HEK293 (cell line): ENCODE results near the gene EIF4G3.

Source experiments
- CTCF ChIA-PET: fragments of 350-600 bp; formaldehyde crosslinking; extraction: SDS; loops from one replicate; lab custom pipeline; 2021; ENCODE audit warnings: antibody characterized with exemption; lab: Yijun Ruan, JAX
- POLR2A ChIA-PET: fragments of 300-600 bp; formaldehyde crosslinking; extraction: SDS; loops from one replicate; lab custom pipeline; 2020; ENCODE audit warnings: antibody characterized with exemption, inconsistent platforms; lab: Yijun Ruan, JAX
- H3K27ac ChIP-seq: fragments of 200-500 bp; sonication (Bioruptor generic); 2 replicates; pipeline ENCODE4 v1.5.1; 2014; ENCODE audit warnings: low read depth, low read length, control low read depth, inconsistent platforms; ENCODE audit errors: extremely low read depth
- H3K36me3 ChIP-seq, 2 experiments: fragments of 200-500 bp in 1 of 2; sonication (Bioruptor generic) in 1 of 2; 1 replicate in 1 of 2; 2 replicates in 1 of 2; pipeline ENCODE4 v1.5.1; 2014 to 2017; ENCODE audit warnings: inconsistent platforms in 2 of 2, low read length in 2 of 2; ENCODE audit not compliant: control insufficient read depth in 2 of 2, insufficient read depth in 1 of 2
- H3K4me1 ChIP-seq: fragments of 200-500 bp; sonication (Bioruptor generic); 2 replicates; pipeline ENCODE4 v1.5.1; 2014; ENCODE audit warnings: mild to moderate bottlenecking, low read length, inconsistent platforms; ENCODE audit not compliant: control insufficient read depth, insufficient read depth
- H3K4me3 ChIP-seq: 2 replicates; pipeline ENCODE4 v1.5.1; 2011; ENCODE audit warnings: low read depth, mild to moderate bottlenecking, control low read depth, low read length, moderate library complexity
- H3K9me3 ChIP-seq: fragments of 200-500 bp; sonication (Bioruptor generic); 2 replicates; pipeline ENCODE4 v1.5.1; 2014; ENCODE audit warnings: low read depth, low read length, inconsistent platforms; ENCODE audit not compliant: control insufficient read depth, insufficient read depth
- HOXC10 ChIP-seq: sonication (generic); formaldehyde crosslinking; IDR thresholded peaks from 2 replicates; pipeline ENCODE4 v1.8.1; 2023; ENCODE audit warnings: mild to moderate bottlenecking, missing genetic modification reagents
- REST ChIP-seq: fragments of 450-650 bp; formaldehyde crosslinking; IDR thresholded peaks from 2 replicates; pipeline ENCODE4 v1.5.1; 2016; ENCODE audit warnings: missing biosample characterization, missing genetic modification characterization
- WT1 ChIP-seq: fragments of 450-650 bp; formaldehyde crosslinking; IDR thresholded peaks from 2 replicates; pipeline ENCODE4 v1.5.1; 2016; ENCODE audit warnings: missing biosample characterization, missing genetic modification characterization
- ZBTB20 ChIP-seq: fragments of 450-650 bp; formaldehyde crosslinking; IDR thresholded peaks from 2 replicates; pipeline ENCODE4 v1.5.1; 2016; ENCODE audit warnings: missing biosample characterization, missing genetic modification characterization
- ZBTB7A ChIP-seq: fragments of 450-650 bp; formaldehyde crosslinking; IDR thresholded peaks from 2 replicates; pipeline ENCODE4 v1.5.1; 2016; ENCODE audit warnings: low read depth, missing biosample characterization, missing genetic modification characterization
- ZFP37 ChIP-seq: fragments of 450-650 bp; formaldehyde crosslinking; IDR thresholded peaks from 2 replicates; pipeline ENCODE4 v1.5.1; 2016; ENCODE audit warnings: missing biosample characterization, missing genetic modification characterization
- ZFP69B ChIP-seq: fragments of 450-650 bp; formaldehyde crosslinking; IDR thresholded peaks from 2 replicates; pipeline ENCODE4 v1.5.1; 2016; ENCODE audit warnings: missing biosample characterization, missing genetic modification characterization
- ZNF157 ChIP-seq: fragments of 450-650 bp; formaldehyde crosslinking; IDR thresholded peaks from 2 replicates; pipeline ENCODE4 v1.5.1; 2016; ENCODE audit warnings: missing biosample characterization, missing genetic modification characterization
- ZNF169 ChIP-seq: fragments of 450-650 bp; formaldehyde crosslinking; IDR thresholded peaks from 2 replicates; pipeline ENCODE4 v1.5.1; 2016; ENCODE audit warnings: missing biosample characterization, missing genetic modification characterization
- ZNF214 ChIP-seq: fragments of 450-650 bp; formaldehyde crosslinking; IDR thresholded peaks from 2 replicates; pipeline ENCODE4 v1.5.1; 2017; ENCODE audit warnings: missing biosample characterization, mild to moderate bottlenecking, missing genetic modification characterization, borderline replicate concordance
- ZNF221 ChIP-seq: fragments of 450-650 bp; formaldehyde crosslinking; IDR thresholded peaks from 2 replicates; pipeline ENCODE4 v1.5.1; 2017; ENCODE audit warnings: missing biosample characterization, missing genetic modification characterization, borderline replicate concordance
- ZNF280D ChIP-seq: fragments of 450-650 bp; formaldehyde crosslinking; IDR thresholded peaks from 2 replicates; pipeline ENCODE4 v1.5.1; 2016; ENCODE audit warnings: missing biosample characterization, missing genetic modification characterization
- ZNF335 ChIP-seq: fragments of 450-650 bp; formaldehyde crosslinking; conservative IDR thresholded peaks from 2 replicates; pipeline ENCODE4 v1.5.1; 2016; ENCODE audit warnings: missing biosample characterization, missing genetic modification characterization
- ZNF423 ChIP-seq: fragments of 450-650 bp; formaldehyde crosslinking; IDR thresholded peaks from 2 replicates; pipeline ENCODE4 v1.5.1; 2016; ENCODE audit warnings: missing biosample characterization, missing genetic modification characterization
- ZNF488 ChIP-seq: fragments of 450-650 bp; formaldehyde crosslinking; IDR thresholded peaks from 2 replicates; pipeline ENCODE4 v1.5.1; 2016; ENCODE audit warnings: missing biosample characterization, missing genetic modification characterization
- ZNF76 ChIP-seq: fragments of 450-650 bp; formaldehyde crosslinking; IDR thresholded peaks from 2 replicates; pipeline ENCODE4; 2016; ENCODE audit warnings: low read depth, missing biosample characterization, missing genetic modification characterization, borderline replicate concordance
- ZNF776 ChIP-seq: fragments of 450-650 bp; formaldehyde crosslinking; IDR thresholded peaks from 2 replicates; pipeline ENCODE4 v1.5.0; 2017; ENCODE audit warnings: missing biosample characterization, missing genetic modification characterization, borderline replicate concordance
- ZNF785 ChIP-seq: fragments of 450-650 bp; formaldehyde crosslinking; IDR thresholded peaks from 2 replicates; pipeline ENCODE4 v1.5.1; 2016; ENCODE audit warnings: missing biosample characterization, missing genetic modification characterization
- ZNF791 ChIP-seq: fragments of 450-650 bp; formaldehyde crosslinking; IDR thresholded peaks from 2 replicates; pipeline ENCODE4 v1.5.1; 2016; ENCODE audit warnings: missing biosample characterization, missing genetic modification characterization
- ZNF830 ChIP-seq: fragments of 450-650 bp; IDR thresholded peaks from 2 replicates; pipeline ENCODE4 v1.5.0; 2018; ENCODE audit warnings: missing biosample characterization, missing genetic modification characterization, low read depth, mild to moderate bottlenecking, moderate library complexity
- ZSCAN23 ChIP-seq: fragments of 450-650 bp; formaldehyde crosslinking; IDR thresholded peaks from 2 replicates; pipeline ENCODE4 v1.5.1; 2016; ENCODE audit warnings: missing biosample characterization, missing genetic modification characterization

Gene EIF4G3

GRCh38 chr1:21110163-21110562 is 66.5 kb downstream of the EIF4G3 start:
- Histone ChIP-seq H3K27ac (no peak overlapping the region), H3K9me3 (no peaks in the 10 kb centered on the region), H3K4me1 (peaks cover 3% of the 10 kb centered on the region; the same call in 1 of the 2 replicates), H3K36me3 (peaks cover 5 to 13% of the 10 kb centered on the region in 2 experiments; a peak in 2 of 3 replicates), H3K4me3 (no peak overlapping the region)
- CTCF ChIA-PET: interaction anchor here (0.6 kb wide), 1 partner anchor 14 kb away, joined by 4 read pairs; no protein-coding TSS in a partner anchor
- POLR2A ChIA-PET: no interaction called here
- TF ChIP-seq ZFP37 (tag by site-specific recombination) (no peak), ZNF785 (tag by site-specific recombination) (no peak), ZNF776 (tag by site-specific recombination) (no peak)

GRCh38 chr1:21106709-21107108 is 70.0 kb downstream of the EIF4G3 start:
- H3K4me1 ChIP-seq: peaks cover 1% of the 10 kb centered on the region; the same call in 1 of the 2 replicates
- CTCF ChIA-PET: no interaction called here
- no peak overlapping the region for H3K27ac ChIP-seq
- no peak for TF ChIP-seq ZNF335 (tag by site-specific recombination)
- no peak for TF ChIP-seq ZNF221
- no peak for TF ChIP-seq ZNF157 (tag by site-specific recombination)
- TF ChIP-seq REST (tag by site-specific recombination): no peak
- TF ChIP-seq HOXC10 (CRISPR knock-in tag): no peak
- no peaks in the 10 kb centered on the region for H3K9me3 ChIP-seq
- POLR2A ChIA-PET: interaction anchor here (0.5 to 0.6 kb wide), 2 partner anchors 64 to 109 kb away, joined by 4 to 7 read pairs; no protein-coding TSS in a partner anchor
- H3K36me3 ChIP-seq: peaks cover 11 to 30% of the 10 kb centered on the region in 2 experiments; a peak in 2 of 3 replicates
- no peak overlapping the region for H3K4me3 ChIP-seq

- no peak for TF ChIP-seq ZSCAN23 (tag by site-specific recombination)
- TF ChIP-seq ZNF423 (tag by site-specific recombination): no peak
- TF ChIP-seq ZNF76 (tag by site-specific recombination): no peak
- TF ChIP-seq ZNF280D (tag by site-specific recombination): no peak
- no peak for TF ChIP-seq ZNF791
- TF ChIP-seq ZFP69B (tag by site-specific recombination): no peak
- TF ChIP-seq ZNF488 (tag by site-specific recombination): no peak
- no peak for TF ChIP-seq WT1 (tag by site-specific recombination)
- no peak for TF ChIP-seq ZNF214 (tag by site-specific recombination)
- no peak for TF ChIP-seq ZBTB20 (tag by site-specific recombination)
- TF ChIP-seq ZNF169 (tag by site-specific recombination): no peak
- no peak for TF ChIP-seq ZNF830
- TF ChIP-seq REST (tag by site-specific recombination): no peak
- no peak for TF ChIP-seq ZBTB7A (tag by site-specific recombination)
- H3K4me1 ChIP-seq: no peaks in the 10 kb centered on the region
- H3K9me3 ChIP-seq: no peaks in the 10 kb centered on the region
- ChIA-PET POLR2A (interaction anchor here (0.6 kb wide), 1 partner anchor 108 kb away, joined by 7 read pairs; no protein-coding TSS in a partner anchor), CTCF (no interaction called here)
- H3K27ac ChIP-seq: no peak overlapping the region
- peaks cover 11 to 30% of the 10 kb centered on the region in 2 experiments; a peak in 2 of 3 replicates for H3K36me3 ChIP-seq
- no peak overlapping the region for H3K4me3 ChIP-seq
Measured at GRCh38 chr1:21106238-21106637, 70.5 kb downstream of the EIF4G3 start.
